ENCODE measurements around the gene POLR2F.

Gene POLR2F

DNA sequence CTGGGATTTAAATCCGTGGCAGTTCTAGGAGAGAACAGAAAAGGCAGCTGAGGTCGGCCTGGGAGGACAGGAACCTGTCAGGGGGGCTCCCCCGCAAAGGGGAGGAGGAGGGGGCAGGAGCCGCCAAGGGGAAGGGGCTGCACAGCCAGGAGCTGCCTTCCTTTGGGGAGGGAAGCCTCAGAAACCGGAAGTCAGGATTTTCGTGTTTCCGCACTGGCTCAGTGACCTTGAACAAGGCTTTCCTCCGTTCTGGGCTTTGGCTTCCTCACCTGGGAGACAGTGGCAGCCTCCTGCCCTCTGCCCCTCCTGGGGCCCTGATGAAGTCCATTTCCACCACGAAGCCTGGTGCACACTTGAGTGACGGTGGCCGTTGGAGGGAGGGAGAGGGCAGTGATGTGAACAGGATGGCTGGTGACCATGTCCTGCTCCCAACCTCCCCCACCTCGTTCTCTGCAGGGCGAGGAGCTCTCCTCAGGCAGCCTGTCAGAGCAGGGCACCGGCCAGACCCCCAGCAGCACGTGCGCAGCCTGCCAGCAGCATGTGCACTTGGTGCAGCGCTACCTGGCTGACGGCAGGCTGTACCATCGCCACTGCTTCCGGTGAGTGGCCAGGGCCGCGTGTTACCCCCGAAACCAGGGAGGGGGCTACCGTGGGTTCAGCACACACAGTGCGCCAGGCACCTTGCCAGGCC is 34.8 kb upstream of the POLR2F start:
- no peaks in the 10 kb centered on the region for H3K27me3 Mint-ChIP-seq (ENCODE audit: low read depth)
- peaks cover 6% of the 10 kb centered on the region for H3K4me1 Mint-ChIP-seq (ENCODE audit: low read depth)
- no peak overlapping the region for H3K4me3 Mint-ChIP-seq
- no peak overlapping the region for H3K27ac Mint-ChIP-seq
- H3K36me3 Mint-ChIP-seq (ENCODE audit: low read depth), result peaks cover 11% of the 10 kb centered on the region
- H3K9me3 Mint-ChIP-seq, result no peaks in the 10 kb centered on the region

DNA sequence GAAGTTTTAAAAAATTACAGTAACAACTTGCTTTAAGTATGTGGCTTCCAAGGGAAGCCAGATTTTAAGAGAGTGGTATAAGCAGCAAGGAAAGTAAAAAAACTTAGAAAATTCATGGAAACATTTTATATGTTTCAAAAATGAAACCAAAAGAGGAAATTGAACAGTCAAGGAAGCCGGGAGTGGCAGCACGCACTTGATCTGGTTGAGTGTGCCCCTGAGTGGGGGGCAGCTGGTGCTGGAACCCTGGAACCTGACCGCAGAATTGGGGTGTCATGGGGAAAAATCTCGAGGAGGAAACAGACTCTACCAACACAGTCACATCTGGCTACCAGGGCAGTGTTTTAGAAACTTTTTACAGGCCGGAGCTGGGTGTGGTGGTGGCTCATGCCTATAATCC is 33.4 kb upstream of the POLR2F start:
- Mint-ChIP-seq H3K9me3 (no peaks in the 10 kb centered on the region), H3K4me3 (peak overlapping the region; percentile 58), H3K36me3 (ENCODE audit: low read depth) (peaks cover 11% of the 10 kb centered on the region), H3K27ac (peak overlapping the region; percentile 92), H3K27me3 (ENCODE audit: low read depth) (no peaks in the 10 kb centered on the region), H3K4me1 (ENCODE audit: low read depth) (peaks cover 6% of the 10 kb centered on the region)

GRCh38 chr22:37922191-37922590 is 31.3 kb upstream of the POLR2F start:
- no peaks in the 10 kb centered on the region for H3K9me3 Mint-ChIP-seq
- no peak overlapping the region for H3K27ac Mint-ChIP-seq
- H3K27me3 Mint-ChIP-seq (ENCODE audit: low read depth), result no peaks in the 10 kb centered on the region
- H3K4me3 Mint-ChIP-seq, result no peak overlapping the region
- H3K36me3 Mint-ChIP-seq (ENCODE audit: low read depth), result peaks cover 8% of the 10 kb centered on the region
- H3K4me1 Mint-ChIP-seq (ENCODE audit: low read depth), result peaks cover 6% of the 10 kb centered on the region

DNA sequence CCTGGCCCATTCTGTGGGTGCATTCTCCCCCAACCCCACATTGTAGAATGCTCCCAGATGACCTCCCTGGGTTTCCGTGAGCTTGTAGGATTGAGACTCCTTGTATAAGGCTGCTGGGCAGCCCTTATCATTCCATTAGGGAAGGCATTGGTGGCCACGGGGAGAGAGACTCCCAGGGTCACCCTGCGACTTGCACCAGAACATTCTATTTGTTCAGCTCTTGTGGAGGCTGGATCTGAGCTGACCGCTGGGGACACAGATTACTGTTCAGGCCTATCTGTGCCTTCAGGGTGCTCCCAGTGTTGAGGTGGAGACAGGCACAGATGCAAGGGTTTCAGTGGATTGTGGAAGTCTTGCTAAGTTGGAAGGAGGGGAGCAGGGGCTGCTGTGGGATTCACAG is 29.6 kb upstream of the POLR2F start:
- no peaks in the 10 kb centered on the region for H3K9me3 Mint-ChIP-seq
- H3K4me1 Mint-ChIP-seq (ENCODE audit: low read depth), result peaks cover 6% of the 10 kb centered on the region
- H3K4me3 Mint-ChIP-seq, result no peak overlapping the region
- H3K27ac Mint-ChIP-seq, result no peak overlapping the region
- peaks cover 13% of the 10 kb centered on the region for H3K36me3 Mint-ChIP-seq (ENCODE audit: low read depth)
- H3K27me3 Mint-ChIP-seq (ENCODE audit: low read depth), result no peaks in the 10 kb centered on the region

GRCh38 chr22:37924386-37925065 is 29.0 kb upstream of the POLR2F start:
- Mint-ChIP-seq H3K9me3 (no peaks in the 10 kb centered on the region), H3K27ac (no peak overlapping the region), H3K4me1 (ENCODE audit: low read depth) (peaks cover 6% of the 10 kb centered on the region), H3K4me3 (no peak overlapping the region), H3K36me3 (ENCODE audit: low read depth) (peaks cover 17% of the 10 kb centered on the region), H3K27me3 (ENCODE audit: low read depth) (no peaks in the 10 kb centered on the region)

DNA sequence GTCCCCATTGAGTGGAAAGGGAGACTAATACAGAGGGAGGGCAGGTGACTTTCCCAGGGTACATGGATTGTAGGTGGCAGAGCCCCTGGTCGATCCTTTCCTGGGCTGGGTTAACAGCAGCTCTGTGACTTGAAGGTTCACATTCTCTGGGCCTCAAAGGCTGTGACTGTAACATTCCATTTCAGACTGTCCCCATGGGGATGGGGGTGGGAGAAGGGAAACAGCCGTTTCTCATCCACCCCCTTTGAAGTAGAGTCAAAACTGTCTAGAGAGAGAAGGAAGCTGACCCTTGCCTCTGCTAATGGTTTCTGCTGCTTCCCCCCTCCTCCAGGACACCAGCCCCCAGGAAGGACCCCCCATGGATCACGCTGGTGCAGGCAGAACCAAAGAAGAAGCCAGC is 28.2 kb upstream of the POLR2F start:
- Mint-ChIP-seq H3K4me3 (no peak overlapping the region), H3K36me3 (ENCODE audit: low read depth) (peaks cover 13% of the 10 kb centered on the region), H3K27ac (no peak overlapping the region)

GRCh38 chr22:37925767-37926166 is 27.7 kb upstream of the POLR2F start:
- Mint-ChIP-seq H3K9me3 (no peaks in the 10 kb centered on the region), H3K27me3 (ENCODE audit: low read depth) (no peaks in the 10 kb centered on the region), H3K4me1 (ENCODE audit: low read depth) (peaks cover 1% of the 10 kb centered on the region), H3K27ac (no peak overlapping the region), H3K4me3 (no peak overlapping the region), H3K36me3 (ENCODE audit: low read depth) (peaks cover 13% of the 10 kb centered on the region)

More for the DNA sequence above, 28.2 kb upstream of the POLR2F start:
- no peaks in the 10 kb centered on the region for H3K27me3 Mint-ChIP-seq (ENCODE audit: low read depth)
- H3K9me3 Mint-ChIP-seq, result no peaks in the 10 kb centered on the region
- H3K4me1 Mint-ChIP-seq (ENCODE audit: low read depth), result peaks cover 1% of the 10 kb centered on the region

DNA sequence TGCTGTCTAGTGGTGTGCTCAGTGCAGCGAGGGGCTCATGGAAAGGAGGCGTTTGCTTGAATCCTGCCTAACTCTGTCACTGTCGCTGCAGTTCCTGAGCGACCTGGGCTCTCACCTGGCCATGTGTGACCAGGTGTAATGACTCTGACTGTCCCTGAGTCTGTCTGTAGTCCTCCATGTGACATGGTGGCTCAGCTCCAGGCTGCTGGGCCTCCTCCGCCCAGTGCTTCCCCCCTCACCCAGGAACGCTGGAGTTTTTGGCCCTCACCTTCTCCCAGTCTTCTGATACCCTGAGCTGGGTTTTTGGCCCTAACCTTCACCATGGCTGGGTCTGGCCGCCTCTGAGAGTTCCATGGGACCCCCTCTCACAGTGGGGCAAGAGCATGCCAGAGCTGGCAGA is 27.1 kb upstream of the POLR2F start:
- H3K4me3 Mint-ChIP-seq, result no peak overlapping the region
- peaks cover 13% of the 10 kb centered on the region for H3K36me3 Mint-ChIP-seq (ENCODE audit: low read depth)
- no peaks in the 10 kb centered on the region for H3K27me3 Mint-ChIP-seq (ENCODE audit: low read depth)
- H3K4me1 Mint-ChIP-seq (ENCODE audit: low read depth), result peaks cover 1% of the 10 kb centered on the region
- H3K27ac Mint-ChIP-seq, result no peak overlapping the region
- H3K9me3 Mint-ChIP-seq, result no peaks in the 10 kb centered on the region

GRCh38 chr22:37926771-37927636 is 26.5 kb upstream of the POLR2F start:
- H3K36me3 Mint-ChIP-seq (ENCODE audit: low read depth), result peaks cover 13% of the 10 kb centered on the region
- no peaks in the 10 kb centered on the region for H3K4me1 Mint-ChIP-seq (ENCODE audit: low read depth)
- H3K9me3 Mint-ChIP-seq, result no peaks in the 10 kb centered on the region
- H3K4me3 Mint-ChIP-seq, result no peak overlapping the region
- no peaks in the 10 kb centered on the region for H3K27me3 Mint-ChIP-seq (ENCODE audit: low read depth)
- no peak overlapping the region for H3K27ac Mint-ChIP-seq

GRCh38 chr22:37927637-37927936 is 25.9 kb upstream of the POLR2F start:
- Mint-ChIP-seq H3K4me3 (no peak overlapping the region), H3K9me3 (no peaks in the 10 kb centered on the region), H3K4me1 (ENCODE audit: low read depth) (no peaks in the 10 kb centered on the region), H3K27ac (no peak overlapping the region), H3K36me3 (ENCODE audit: low read depth) (peaks cover 14% of the 10 kb centered on the region), H3K27me3 (ENCODE audit: low read depth) (no peaks in the 10 kb centered on the region)

DNA sequence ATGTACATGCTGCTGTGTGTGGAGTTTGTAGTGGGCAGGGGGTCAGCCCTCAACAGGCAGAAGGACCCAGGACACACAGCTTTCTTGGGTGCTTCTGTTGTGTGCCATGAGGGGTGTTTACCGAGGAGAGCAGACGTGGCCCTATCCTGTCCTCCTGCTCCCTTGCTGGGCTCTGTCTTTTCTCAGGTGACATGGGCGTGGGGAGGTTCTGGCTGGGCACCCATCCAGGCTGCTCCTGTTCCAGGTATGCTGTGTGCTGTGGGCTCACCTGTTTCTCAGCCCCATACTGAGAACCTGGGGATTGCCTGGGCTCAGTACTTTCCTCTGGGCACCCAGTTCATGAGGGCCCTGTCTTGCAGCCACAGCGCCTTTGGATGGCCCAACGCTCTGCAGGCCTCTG is 24.1 kb upstream of the POLR2F start:
- Mint-ChIP-seq H3K27me3 (ENCODE audit: low read depth) (no peaks in the 10 kb centered on the region), H3K27ac (no peak overlapping the region), H3K9me3 (no peaks in the 10 kb centered on the region), H3K36me3 (ENCODE audit: low read depth) (peaks cover 21% of the 10 kb centered on the region), H3K4me1 (ENCODE audit: low read depth) (peaks cover 11% of the 10 kb centered on the region), H3K4me3 (no peak overlapping the region)

GRCh38 chr22:37930270-37930951 is 23.1 kb upstream of the POLR2F start:
- no peaks in the 10 kb centered on the region for H3K27me3 Mint-ChIP-seq (ENCODE audit: low read depth)
- H3K9me3 Mint-ChIP-seq, result no peaks in the 10 kb centered on the region
- H3K4me3 Mint-ChIP-seq, result no peak overlapping the region
- H3K27ac Mint-ChIP-seq, result no peak overlapping the region
- H3K36me3 Mint-ChIP-seq (ENCODE audit: low read depth), result peaks cover 21% of the 10 kb centered on the region
- peaks cover 11% of the 10 kb centered on the region for H3K4me1 Mint-ChIP-seq (ENCODE audit: low read depth)

GRCh38 chr22:37930952-37931440 is 22.5 kb upstream of the POLR2F start:
- Mint-ChIP-seq H3K36me3 (ENCODE audit: low read depth) (peaks cover 21% of the 10 kb centered on the region), H3K27ac (no peak overlapping the region), H3K4me1 (ENCODE audit: low read depth) (peaks cover 11% of the 10 kb centered on the region), H3K4me3 (no peak overlapping the region), H3K9me3 (no peaks in the 10 kb centered on the region), H3K27me3 (ENCODE audit: low read depth) (no peaks in the 10 kb centered on the region)

DNA sequence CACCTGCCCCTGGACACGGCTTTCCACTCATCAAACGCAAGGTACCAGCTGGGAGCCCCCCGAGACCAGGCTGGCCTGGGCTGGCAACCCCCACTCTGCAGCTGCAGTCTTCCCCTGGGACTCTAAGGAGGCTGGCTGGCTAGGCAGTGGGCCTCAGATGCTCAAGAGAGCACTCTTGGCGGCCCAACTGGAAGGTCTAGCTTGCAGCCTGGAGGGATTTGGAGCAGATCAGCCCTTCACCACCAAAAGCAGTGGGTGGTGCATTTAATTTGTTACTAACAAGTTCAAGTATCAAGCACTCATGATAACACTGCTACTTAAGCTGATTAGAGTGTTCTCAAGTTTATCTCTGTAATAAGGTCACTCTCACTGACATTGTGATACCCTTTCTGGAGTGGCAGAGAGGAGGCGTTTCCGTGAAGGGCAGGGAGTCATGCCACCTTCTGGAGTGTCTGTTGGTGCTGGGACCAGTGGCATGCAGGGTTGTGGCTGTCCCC is 21.6 kb upstream of the POLR2F start:
- no peak overlapping the region for H3K27ac Mint-ChIP-seq
- peaks cover 21% of the 10 kb centered on the region for H3K36me3 Mint-ChIP-seq (ENCODE audit: low read depth)
- no peaks in the 10 kb centered on the region for H3K27me3 Mint-ChIP-seq (ENCODE audit: low read depth)
- peaks cover 11% of the 10 kb centered on the region for H3K4me1 Mint-ChIP-seq (ENCODE audit: low read depth)
- no peak overlapping the region for H3K4me3 Mint-ChIP-seq
- no peaks in the 10 kb centered on the region for H3K9me3 Mint-ChIP-seq

Measured in T-helper 1 cell treated with Interleukin-12 subunit alpha and Interleukin-12 subunit beta and Interleukin-4 antibody, amounts not matched to agents 30 μg/mL and 1 μg/mL, for 36 hours (primary cell).